Natural killer cell (primary cell): Measurements from ENCODE around the gene HYAL4. TPM values are rescaled to one million over a fixed set of nuclear protein-coding genes. Genes with fewer than 3 reads are reported as not detected.

Source experiments
- ATAC-seq, 3 donors: fragments of 150-1000 bp in 2 of 3; fragments of 200-7000 bp in 1 of 3; cut with Tn5 transposase; 1 replicate in 1 of 3; 2 replicates in 2 of 3; pipeline ENCODE4 v1.10.0; 2021; ENCODE audit warnings: mild to moderate bottlenecking in 2 of 3, moderate library complexity in 2 of 3
- DNase-seq, 2 donors: peaks; one replicate each; pipeline versions ENCODE4 v3.0.0 to v3.0.0-alpha.2; 2013 to 2021; ENCODE audit warnings: mixed read lengths in 1 of 2
- H3K27ac ChIP-seq: one replicate; pipeline ENCODE4 v1.5.1; 2013; ENCODE audit warnings: mild to moderate bottlenecking, low read length
- H3K27me3 ChIP-seq: one replicate; pipeline ENCODE4 v1.6.1; 2013; ENCODE audit warnings: low read length; ENCODE audit not compliant: control insufficient read depth, insufficient read depth
- H3K36me3 ChIP-seq: one replicate; pipeline ENCODE4 v1.6.1; 2013; ENCODE audit warnings: low read length; ENCODE audit not compliant: control insufficient read depth, insufficient read depth
- H3K4me1 ChIP-seq: one replicate; pipeline ENCODE4 v1.6.1; 2013; ENCODE audit warnings: low read length; ENCODE audit not compliant: control insufficient read depth, insufficient read depth
- H3K4me3 ChIP-seq: one replicate; pipeline ENCODE4 v1.5.1; 2013; ENCODE audit warnings: low read length
- H3K9me3 ChIP-seq: one replicate; pipeline ENCODE4 v1.6.1; 2013; ENCODE audit warnings: low read length; ENCODE audit not compliant: control insufficient read depth, insufficient read depth
- H3K27ac Mint-ChIP-seq, 2 donors: one replicate each; pipeline ENCODE4 v1.8.0; 2022; ENCODE audit warnings: mild to moderate bottlenecking in 2 of 2, mixed read lengths in 2 of 2, moderate library complexity in 1 of 2
- H3K27me3 Mint-ChIP-seq, 2 donors: one replicate each; pipeline ENCODE4 v1.8.0; 2022; ENCODE audit warnings: low read depth in 2 of 2, mixed read lengths in 2 of 2
- H3K36me3 Mint-ChIP-seq: one replicate; pipeline ENCODE4 v1.8.0; 2022; ENCODE audit warnings: mixed read lengths
- H3K4me1 Mint-ChIP-seq, 2 donors: one replicate each; pipeline ENCODE4 v1.8.0; 2022; ENCODE audit warnings: mixed read lengths in 2 of 2
- H3K4me3 Mint-ChIP-seq: one replicate; pipeline ENCODE4 v1.8.0; 2022; ENCODE audit warnings: mild to moderate bottlenecking, moderate library complexity, mixed read lengths
- H3K9me3 Mint-ChIP-seq, 2 donors: one replicate each; pipeline ENCODE4 v1.8.0; 2022; ENCODE audit warnings: mixed read lengths in 2 of 2
- CTCF ChIP-seq: fragments of 200-600 bp; IDR thresholded peaks from one replicate; pipeline ENCODE4 v1.8.0; 2022; ENCODE audit warnings: antibody characterized with exemption
- WGBS: methylation state at CpG from one replicate; pipeline ENCODE4 v1.1.7; 2013; ENCODE audit warnings: missing lambda C conversion rate; ENCODE audit not compliant: insufficient coverage; 5-methylcytosine and 5-hydroxymethylcytosine counted together
- intact Hi-C: fragments of 100-400 bp; cut with micrococcal nuclease; formaldehyde crosslinking; loops from one replicate; pipeline ENCODE4 v1.14.2; 2022
- total RNA-seq, 4 donors: library from RNA; stranded (reverse); fragments of 120-200 nt in 1 of 4; gene quantifications; one replicate each; pipeline versions ENCODE4 v1.2.3 to v1.2.4, GENCODE V29; 2013 to 2022

The HYAL4 gene
- total RNA-seq, 3 donors from 2014 or later (not counting 1 experiment from before 2014, with no cell fraction given) = not detected

- no peaks in the 10 kb centered on the region for H3K36me3 Mint-ChIP-seq
- Histone ChIP-seq H3K4me3 (no peak overlapping the region), H3K9me3 (no peaks in the 10 kb centered on the region), H3K36me3 (no peaks in the 10 kb centered on the region), H3K4me1 (no peaks in the 10 kb centered on the region), H3K27ac (no peak overlapping the region), H3K27me3 (no peaks in the 10 kb centered on the region)
- H3K27me3 Mint-ChIP-seq = no peaks in the 10 kb centered on the region
- no peak for DNase-seq
- peaks cover 0 to 2% of the 10 kb centered on the region in 2 donors for H3K9me3 Mint-ChIP-seq
- intact Hi-C loops = no loop called here
- H3K27ac Mint-ChIP-seq = no peak overlapping the region
- TF ChIP-seq CTCF = no peak
- no peaks in the 10 kb centered on the region for H3K4me1 Mint-ChIP-seq
- no peak for ATAC-seq
- WGBS = 86% methylated on average over 8 of the region's 8 CpGs
- no peak overlapping the region for H3K4me3 Mint-ChIP-seq
These were observed 73.3 kb downstream of the HYAL4 start for GRCh38 chr7:123918309-123918708.

GRCh38 chr7:123923599-123923998 is 78.6 kb downstream of the HYAL4 start:
- Mint-ChIP-seq H3K4me1 (no peaks in the 10 kb centered on the region), H3K36me3 (no peaks in the 10 kb centered on the region), H3K4me3 (no peak overlapping the region), H3K27me3 (no peaks in the 10 kb centered on the region), H3K9me3 (peaks cover 0 to 11% of the 10 kb centered on the region in 2 donors), H3K27ac (no peak overlapping the region)
- DNase-seq (no peak), ATAC-seq (no peak)
- Histone ChIP-seq H3K9me3 (peaks cover 3% of the 10 kb centered on the region), H3K36me3 (no peaks in the 10 kb centered on the region), H3K27me3 (no peaks in the 10 kb centered on the region), H3K4me1 (no peaks in the 10 kb centered on the region), H3K4me3 (no peak overlapping the region), H3K27ac (no peak overlapping the region)
- 88% methylated on average over 4 of the region's 4 CpGs for WGBS
- TF ChIP-seq CTCF = no peak
- intact Hi-C loops = no loop called here

DNA sequence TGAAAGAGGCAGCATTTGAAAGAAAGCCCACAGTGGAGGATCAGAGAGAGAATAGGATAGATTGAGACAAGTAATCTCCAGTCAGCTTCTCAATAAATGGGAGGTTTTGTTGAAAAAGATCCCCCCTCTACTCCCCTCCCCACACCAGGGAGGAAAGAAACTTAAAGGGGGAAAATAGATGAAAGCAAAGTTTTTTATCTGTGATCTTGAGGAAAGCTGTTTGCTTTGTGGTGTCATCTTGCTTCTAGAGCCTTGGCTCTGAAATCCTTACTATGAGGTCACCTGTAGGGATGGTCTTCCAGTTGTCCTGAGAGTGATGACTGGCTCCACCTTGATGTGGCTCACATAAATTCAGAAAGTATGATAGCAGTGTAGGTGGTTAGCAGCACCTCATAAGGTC is 80.0 kb downstream of the HYAL4 start, which contains the start of gene SPAM1:
Gene SPAM1 (plus strand): TSS at position 301 of the 400 bp plus-strand sequence. CDS start 28,330 bp downstream, outside the sequence.
- peaks cover 3% of the 10 kb centered on the region for H3K9me3 ChIP-seq
- Mint-ChIP-seq H3K27me3 (no peaks in the 10 kb centered on the region), H3K4me3 (no peak within 1 kb of the TSS), H3K4me1 (no peaks in the 10 kb centered on the region), H3K27ac (no peak within 1 kb of the TSS), H3K9me3 (peaks cover 0 to 11% of the 10 kb centered on the region in 2 donors), H3K36me3 (no peaks in the 10 kb centered on the region)
- H3K27me3 ChIP-seq = no peaks in the 10 kb centered on the region
- no peak within 1 kb of the TSS for H3K27ac ChIP-seq
- DNase-seq (no peak), ATAC-seq (no peak)
- H3K4me1 ChIP-seq = no peaks in the 10 kb centered on the region
- intact Hi-C loops = no loop called here
- no peak within 1 kb of the TSS for H3K4me3 ChIP-seq
- no peak for TF ChIP-seq CTCF
- H3K36me3 ChIP-seq = no peaks in the 10 kb centered on the region

Other genes with a start within 250 kb of the HYAL4 start
- gene ASB15, start 243.3 kb upstream of the HYAL4 start, total RNA-seq = not detected
- gene LMOD2, start 189.3 kb upstream of the HYAL4 start, total RNA-seq = not detected
- gene WASL, start 96.2 kb upstream of the HYAL4 start, total RNA-seq = 10 to 100 TPM in 2 of 3 donors, 1 to 10 TPM in 1; 9.6 to 12.1 (median 10.6) TPM
- gene SPAM1, start 80.1 kb downstream of the HYAL4 start, total RNA-seq = not detected
- gene TMEM229A, start 187.9 kb downstream of the HYAL4 start, total RNA-seq = not detected